ENCODE data around the gene HAGHL. TPM values are rescaled to one million over a fixed set of nuclear protein-coding genes. Genes with fewer than 3 reads are reported as not detected.

Gene HAGHL
- polyA plus RNA-seq, 2 of the 4 experiments (the other 2 are of a cell fraction), result 4.4 to 22.0 TPM

- TF ChIP-seq ZNF302 (CRISPR knock-in tag; IDR thresholded peaks at IDR 0.05) (no peak), EHMT2 (IDR thresholded peaks at IDR 0.05; ENCODE audit: low read depth) (no peak), HOXB13 (CRISPR knock-in tag; IDR thresholded peaks at IDR 0.05; ENCODE audit: low read depth) (no peak), KDM1A (IDR thresholded peaks at IDR 0.05; ENCODE audit: low read depth) (no peak), SMC3 (IDR thresholded peaks at IDR 0.05) (no peak), CHD4 (IDR thresholded peaks at IDR 0.05; ENCODE audit: borderline replicate concordance) (no peak), CEBPB (IDR thresholded peaks at IDR 0.05) (no peak), ZSCAN20 (CRISPR knock-in tag; IDR thresholded peaks at IDR 0.05) (no peak), FOSB (CRISPR knock-in tag; IDR thresholded peaks at IDR 0.05) (no peak), NFE2L2 (conservative IDR thresholded peaks at IDR 0.05; ENCODE audit: low read length) (no peak), HOXB5 (CRISPR knock-in tag; IDR thresholded peaks at IDR 0.05) (no peak), EHF (CRISPR knock-in tag; IDR thresholded peaks at IDR 0.05) (no peak), JUNB (IDR thresholded peaks at IDR 0.05) (no peak), PBX3 (IDR thresholded peaks at IDR 0.05) (peak; percentile 78), HEYL (CRISPR knock-in tag; IDR thresholded peaks at IDR 0.05) (no peak), MYC (IDR thresholded peaks at IDR 0.05; ENCODE audit: borderline replicate concordance, low read length) (no peak), JUN (IDR thresholded peaks at IDR 0.05) (peak in 1 of 2 experiments; percentile 69; a peak in 1 of 5 replicates), ESRRA (IDR thresholded peaks at IDR 0.05; ENCODE audit: borderline replicate concordance, low read length) (no peak), EP300 (IDR thresholded peaks at IDR 0.05) (no peak)
- TF ChIP-seq, protein P1, sequence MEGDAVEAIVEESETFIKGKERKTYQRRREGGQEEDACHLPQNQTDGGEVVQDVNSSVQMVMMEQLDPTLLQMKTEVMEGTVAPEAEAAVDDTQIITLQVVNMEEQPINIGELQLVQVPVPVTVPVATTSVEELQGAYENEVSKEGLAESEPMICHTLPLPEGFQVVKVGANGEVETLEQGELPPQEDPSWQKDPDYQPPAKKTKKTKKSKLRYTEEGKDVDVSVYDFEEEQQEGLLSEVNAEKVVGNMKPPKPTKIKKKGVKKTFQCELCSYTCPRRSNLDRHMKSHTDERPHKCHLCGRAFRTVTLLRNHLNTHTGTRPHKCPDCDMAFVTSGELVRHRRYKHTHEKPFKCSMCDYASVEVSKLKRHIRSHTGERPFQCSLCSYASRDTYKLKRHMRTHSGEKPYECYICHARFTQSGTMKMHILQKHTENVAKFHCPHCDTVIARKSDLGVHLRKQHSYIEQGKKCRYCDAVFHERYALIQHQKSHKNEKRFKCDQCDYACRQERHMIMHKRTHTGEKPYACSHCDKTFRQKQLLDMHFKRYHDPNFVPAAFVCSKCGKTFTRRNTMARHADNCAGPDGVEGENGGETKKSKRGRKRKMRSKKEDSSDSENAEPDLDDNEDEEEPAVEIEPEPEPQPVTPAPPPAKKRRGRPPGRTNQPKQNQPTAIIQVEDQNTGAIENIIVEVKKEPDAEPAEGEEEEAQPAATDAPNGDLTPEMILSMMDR (IDR thresholded peaks at IDR 0.05), result no peak
Measured at GRCh38 chr16:683396-684070, 43.4 kb upstream of the HAGHL start (continued).

GRCh38 chr16:684071-684794 lies 42.7 kb upstream of the HAGHL start, which contains the start of gene JMJD8:
Gene JMJD8, minus strand, starts transcription at chr16:684334. Its CDS starts 15 bp downstream, at chr16:684319.
- FAIRE-seq (peak; percentile 80), DNase-seq (ENCODE audit: low read depth in 1 of 2, low spot score in 1 of 2) (peak; percentile 90 to 97)
- whole genome bisulfite sequencing (ENCODE audit: missing lambda C conversion rate), result 27% methylated on average over 12 of the region's 91 CpGs
- TF ChIP-seq FOSB (CRISPR knock-in tag; IDR thresholded peaks at IDR 0.05) (no peak), POLR2AphosphoS2 (conservative IDR thresholded peaks at IDR 0.05; ENCODE audit: low read length) (no peak), EP300 (IDR thresholded peaks at IDR 0.05) (no peak), RNF2 (IDR thresholded peaks at IDR 0.05; ENCODE audit: borderline replicate concordance, low read depth) (no peak), POLR2A (IDR thresholded peaks at IDR 0.05; ENCODE audit: low read length) (peak; percentile 88), BHLHE40 (IDR thresholded peaks at IDR 0.05; ENCODE audit: low read depth, low read length) (peak; percentile 41; the same call in 1 of the 2 replicates), MYC (IDR thresholded peaks at IDR 0.05; ENCODE audit: borderline replicate concordance, low read length) (no peak), JUN (IDR thresholded peaks at IDR 0.05) (peak; percentile 62 to 95; a peak in 4 of 5 replicates), TFCP2L1 (CRISPR knock-in tag; IDR thresholded peaks at IDR 0.05) (no peak), GATA3 (IDR thresholded peaks at IDR 0.05; ENCODE audit: borderline replicate concordance) (no peak; the same call in 1 of the 2 replicates), RCOR1 (IDR thresholded peaks at IDR 0.05; ENCODE audit: low read depth, low read length) (no peak), RAD21 (conservative IDR thresholded peaks at IDR 0.05 in 1 of 2, IDR thresholded peaks at IDR 0.05 in 1 of 2) (no peak)
- TF ChIP-seq, protein P2, sequence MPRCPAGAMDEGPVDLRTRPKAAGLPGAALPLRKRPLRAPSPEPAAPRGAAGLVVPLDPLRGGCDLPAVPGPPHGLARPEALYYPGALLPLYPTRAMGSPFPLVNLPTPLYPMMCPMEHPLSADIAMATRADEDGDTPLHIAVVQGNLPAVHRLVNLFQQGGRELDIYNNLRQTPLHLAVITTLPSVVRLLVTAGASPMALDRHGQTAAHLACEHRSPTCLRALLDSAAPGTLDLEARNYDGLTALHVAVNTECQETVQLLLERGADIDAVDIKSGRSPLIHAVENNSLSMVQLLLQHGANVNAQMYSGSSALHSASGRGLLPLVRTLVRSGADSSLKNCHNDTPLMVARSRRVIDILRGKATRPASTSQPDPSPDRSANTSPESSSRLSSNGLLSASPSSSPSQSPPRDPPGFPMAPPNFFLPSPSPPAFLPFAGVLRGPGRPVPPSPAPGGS (IDR thresholded peaks at IDR 0.05), result peak; percentile 86; the same call in 2 of the 3 replicates
- TF ChIP-seq, protein P3, sequence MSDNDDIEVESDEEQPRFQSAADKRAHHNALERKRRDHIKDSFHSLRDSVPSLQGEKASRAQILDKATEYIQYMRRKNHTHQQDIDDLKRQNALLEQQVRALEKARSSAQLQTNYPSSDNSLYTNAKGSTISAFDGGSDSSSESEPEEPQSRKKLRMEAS (IDR thresholded peaks at IDR 0.05), result peak; percentile 91
- TF ChIP-seq, protein P1 (IDR thresholded peaks at IDR 0.05), result no peak
- TF ChIP-seq, protein P4, sequence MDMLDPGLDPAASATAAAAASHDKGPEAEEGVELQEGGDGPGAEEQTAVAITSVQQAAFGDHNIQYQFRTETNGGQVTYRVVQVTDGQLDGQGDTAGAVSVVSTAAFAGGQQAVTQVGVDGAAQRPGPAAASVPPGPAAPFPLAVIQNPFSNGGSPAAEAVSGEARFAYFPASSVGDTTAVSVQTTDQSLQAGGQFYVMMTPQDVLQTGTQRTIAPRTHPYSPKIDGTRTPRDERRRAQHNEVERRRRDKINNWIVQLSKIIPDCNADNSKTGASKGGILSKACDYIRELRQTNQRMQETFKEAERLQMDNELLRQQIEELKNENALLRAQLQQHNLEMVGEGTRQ (IDR thresholded peaks at IDR 0.05), result 0 out of 2 replicates have a peak, but pooled peaks have one; percentile 2

More at GRCh38 chr16:684071-684794, 42.7 kb upstream of the HAGHL start, which contains the start of gene JMJD8:
- peak within 1 kb of the TSS; percentile 91 to 93 for H3K27ac ChIP-seq
- no peaks in the 10 kb centered on the region for H3K9me3 ChIP-seq
- ChIA-PET CTCF (interaction anchor here (0.8 to 4.8 kb wide), 2 partner anchors 17 to 28 kb away, joined by 3 to 32 read pairs; partner anchors contain the start of gene RHOT2), POLR2A (interaction anchor here (1.0 to 1.4 kb wide), 2 partner anchors 14 to 30 kb away, joined by 3 read pairs; no protein-coding TSS in a partner anchor)
- peak; percentile 61 to 77 for ATAC-seq
- H3K4me3 ChIP-seq, result peak within 1 kb of the TSS; percentile 76
- H3K4me2 ChIP-seq, result peak within 1 kb of the TSS; percentile 93
- peaks cover 34% of the 10 kb centered on the region for H3K4me1 ChIP-seq
